ENCODE measurements around the gene METTL16.

DNA sequence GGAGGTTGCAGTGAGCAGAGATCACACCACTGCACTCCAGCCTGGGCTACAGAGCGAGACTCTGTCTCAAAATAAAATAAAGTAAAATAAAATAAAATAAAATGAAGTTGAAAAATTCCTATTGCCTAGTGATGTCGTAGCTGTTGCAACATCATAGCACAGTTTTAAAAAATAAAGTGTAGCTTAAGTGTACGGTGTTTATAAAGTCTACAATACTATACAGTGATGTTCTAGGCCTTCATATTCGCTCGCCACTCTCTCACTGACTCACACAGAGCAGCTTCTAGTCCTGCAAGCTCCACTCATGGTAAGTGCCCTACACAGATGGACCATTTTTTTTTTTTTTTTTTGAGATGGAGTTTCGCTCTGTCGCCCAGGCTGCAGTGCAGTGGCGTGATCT is 67.3 kb downstream of the METTL16 start:
- TF ChIP-seq EZH2phosphoT487 (IDR thresholded peaks at IDR 0.05; ENCODE audit: insufficient read depth, low read depth): no peak
- no peak for TF ChIP-seq EZH2 (IDR thresholded peaks at IDR 0.05; ENCODE audit: insufficient read depth, poor library complexity, severe bottlenecking)
